H9 (cell line): ENCODE data around the gene PNPO. TPM values are rescaled to one million over a fixed set of nuclear protein-coding genes. Genes with fewer than 3 reads are reported as not detected.

Experiments used
- DNase-seq: peaks from one replicate; pipeline ENCODE4 v3.0.0-alpha.2; 2017
- H2AFZ ChIP-seq: one replicate; pipeline ENCODE4 v1.6.1; 2013; ENCODE audit warnings: mild to moderate bottlenecking, low read length, control low read depth, moderate library complexity
- H2AK5ac ChIP-seq: 2 replicates; pipeline ENCODE4 v1.6.1; 2013; ENCODE audit warnings: low read length, control low read depth, mixed read lengths; ENCODE audit not compliant: insufficient read length
- H2BK120ac ChIP-seq: one replicate; pipeline ENCODE4 v1.6.1; 2013; ENCODE audit warnings: low read depth, mild to moderate bottlenecking, low read length, control low read depth, inconsistent platforms; ENCODE audit not compliant: poor library complexity, severe bottlenecking
- H2BK12ac ChIP-seq: 2 replicates; pipeline ENCODE4 v1.6.1; 2013; ENCODE audit warnings: low read length, control low read depth, mixed read lengths, low read depth; ENCODE audit not compliant: insufficient read length
- H2BK15ac ChIP-seq: 2 replicates; pipeline ENCODE4 v1.6.1; 2013; ENCODE audit warnings: low read depth, low read length, control low read depth
- H2BK20ac ChIP-seq: one replicate; pipeline ENCODE4 v1.6.1; 2013; ENCODE audit warnings: low read depth, mild to moderate bottlenecking, low read length, control low read depth, inconsistent platforms; ENCODE audit not compliant: poor library complexity, severe bottlenecking
- H2BK5ac ChIP-seq: 2 replicates; pipeline ENCODE4 v1.6.1; 2013; ENCODE audit warnings: low read length, control low read depth, mixed read lengths; ENCODE audit not compliant: insufficient read length
- H3K14ac ChIP-seq: 2 replicates; pipeline ENCODE4 v1.6.1; 2013; ENCODE audit warnings: low read length, control low read depth; ENCODE audit not compliant: insufficient read depth
- H3K18ac ChIP-seq: 2 replicates; pipeline ENCODE4 v1.6.1; 2013; ENCODE audit warnings: low read depth, mild to moderate bottlenecking, mixed read lengths, low read length, control low read depth; ENCODE audit not compliant: insufficient read length
- H3K23ac ChIP-seq: 2 replicates; pipeline ENCODE4 v1.6.1; 2013; ENCODE audit warnings: low read length, control low read depth, mixed read lengths, low read depth; ENCODE audit not compliant: insufficient read length
- H3K23me2 ChIP-seq: 2 replicates; pipeline ENCODE4 v1.6.1; 2013; ENCODE audit warnings: low read depth, mild to moderate bottlenecking, mixed read lengths, low read length, control low read depth; ENCODE audit not compliant: insufficient read length, poor library complexity, severe bottlenecking
- H3K27ac ChIP-seq: 2 replicates; pipeline ENCODE4 v1.5.1; 2013; ENCODE audit warnings: low read length, control low read depth, mixed read lengths, low read depth; ENCODE audit not compliant: insufficient read length
- H3K27me3 ChIP-seq: 2 replicates; pipeline ENCODE4 v1.6.1; 2013; ENCODE audit warnings: low read length, control low read depth, inconsistent platforms; ENCODE audit not compliant: insufficient read depth
- H3K4ac ChIP-seq: 2 replicates; pipeline ENCODE4 v1.6.1; 2013; ENCODE audit warnings: low read depth, mild to moderate bottlenecking, control low read depth, inconsistent platforms, low read length, moderate library complexity
- H3K4me1 ChIP-seq: 2 replicates; pipeline ENCODE4 v1.6.1; 2013; ENCODE audit warnings: low read length, control low read depth, inconsistent platforms; ENCODE audit not compliant: insufficient read depth
- H3K4me2 ChIP-seq: 2 replicates; pipeline ENCODE4 v1.6.1; 2013; ENCODE audit warnings: low read length, control low read depth, mixed read lengths; ENCODE audit not compliant: insufficient read length, insufficient read depth
- H3K56ac ChIP-seq: 2 replicates; pipeline ENCODE4 v1.6.1; 2013; ENCODE audit warnings: low read depth, mild to moderate bottlenecking, mixed read lengths, low read length, control low read depth; ENCODE audit not compliant: insufficient read length
- H3K79me1 ChIP-seq: 2 replicates; pipeline ENCODE4 v1.6.1; 2013; ENCODE audit warnings: low read depth, mild to moderate bottlenecking, moderate library complexity, low read length, control low read depth, inconsistent platforms; ENCODE audit not compliant: insufficient read depth, poor library complexity, severe bottlenecking
- H3K79me2 ChIP-seq: 2 replicates; pipeline ENCODE4 v1.6.1; 2013; ENCODE audit warnings: low read length, control low read depth, inconsistent platforms; ENCODE audit not compliant: insufficient read depth
- H3K9ac ChIP-seq: 2 replicates; pipeline ENCODE4 v1.6.1; 2013; ENCODE audit warnings: low read length, control low read depth, mixed read lengths; ENCODE audit not compliant: insufficient read length; ENCODE audit errors: extremely low read depth
- H3K9me3 ChIP-seq: one replicate; pipeline ENCODE4 v1.6.1; 2013; ENCODE audit warnings: low read depth, low read length, inconsistent platforms; ENCODE audit not compliant: control insufficient read depth
- H3T11ph ChIP-seq: one replicate; pipeline ENCODE4 v1.6.1; 2013; ENCODE audit warnings: mild to moderate bottlenecking, low read length, control low read depth, inconsistent platforms
- H4K20me1 ChIP-seq: one replicate; pipeline ENCODE4 v1.6.1; 2013; ENCODE audit not compliant: control insufficient read depth, insufficient read length, insufficient read depth
- H4K5ac ChIP-seq: 2 replicates; pipeline ENCODE4 v1.6.1; 2013; ENCODE audit warnings: low read depth, mild to moderate bottlenecking, mixed read lengths, low read length, control low read depth; ENCODE audit not compliant: insufficient read length
- H4K8ac ChIP-seq: replicated peaks from 2 replicates; pipeline ENCODE4 v1.6.1; 2013; ENCODE audit warnings: low read length, control low read depth, mixed read lengths, low read depth; ENCODE audit not compliant: insufficient read length
- H4K91ac ChIP-seq: 2 replicates; pipeline ENCODE4 v1.6.1; 2013; ENCODE audit warnings: low read depth, mild to moderate bottlenecking, moderate library complexity, mixed read lengths, low read length, control low read depth; ENCODE audit not compliant: insufficient read length
- H3K27ac Mint-ChIP-seq, 3 experiments: 2 replicates in 2 of 3; 3 replicates in 1 of 3; pipeline ENCODE4 v1.8.0; 2020 to 2021; ENCODE audit warnings: mixed read lengths in 3 of 3, mild to moderate bottlenecking in 1 of 3, moderate library complexity in 1 of 3
- H3K27me3 Mint-ChIP-seq: 2 replicates; pipeline ENCODE4 v1.8.0; 2021; ENCODE audit warnings: low read depth, mild to moderate bottlenecking, moderate library complexity, mixed read lengths
- H3K36me3 Mint-ChIP-seq, 3 experiments: 2 replicates in 2 of 3; 3 replicates in 1 of 3; pipeline ENCODE4 v1.8.0; 2020 to 2021; ENCODE audit warnings: low read depth in 3 of 3, mixed read lengths in 3 of 3; ENCODE audit not compliant: insufficient read depth in 1 of 3
- H3K4me1 Mint-ChIP-seq, 2 experiments: 2 replicates each; pipeline ENCODE4 v1.8.0; 2020; ENCODE audit warnings: mixed read lengths in 2 of 2
- H3K4me3 Mint-ChIP-seq, 2 experiments: 2 replicates in 1 of 2; 3 replicates in 1 of 2; pipeline ENCODE4 v1.8.0; 2020 to 2021; ENCODE audit warnings: mild to moderate bottlenecking in 2 of 2, mixed read lengths in 2 of 2, moderate library complexity in 1 of 2
- H3K9me3 Mint-ChIP-seq, 2 experiments: 2 replicates in 1 of 2; 3 replicates in 1 of 2; pipeline ENCODE4 v1.8.0; 2020; ENCODE audit warnings: mild to moderate bottlenecking in 2 of 2, mixed read lengths in 2 of 2, moderate library complexity in 1 of 2
- WGBS: extraction: QIAGEN DNeasy Blood & Tissue Kit; methylation state at CpG from one replicate; pipeline ENCODE4 v1.1.7; 2013; ENCODE audit warnings: missing lambda C conversion rate, low lambda C conversion rate, mixed read lengths; ENCODE audit not compliant: insufficient read length; ENCODE audit errors: extremely low coverage; 5-methylcytosine and 5-hydroxymethylcytosine counted together
- total RNA-seq: library from RNA; stranded (reverse); gene quantifications from 2 replicates; pipeline ENCODE4 v1.2.1, GENCODE V29; 2021
- TF ChIP-seq, protein P1 (sequence below): fragments of 200-600 bp; sonication (generic); conservative IDR thresholded peaks from 3 replicates; pipeline ENCODE4 v1.8.0; 2021; ENCODE audit warnings: antibody characterized with exemption, mild to moderate bottlenecking

PNPO gene
- total RNA-seq, 1 experiment from 2014 or later = 6.7 TPM

- Histone ChIP-seq H3K18ac (no peak overlapping the region), H3K9ac (no peak overlapping the region), H2BK5ac (no peak overlapping the region), H3K27ac (no peak overlapping the region), H3K79me2 (no peaks in the 10 kb centered on the region), H2AFZ (no peak overlapping the region), H3K4me1 (no peaks in the 10 kb centered on the region), H4K5ac (no peak overlapping the region), H3T11ph (no peak overlapping the region), H2BK15ac (no peak overlapping the region), H3K27me3 (no peaks in the 10 kb centered on the region), H4K8ac (no peak overlapping the region), H3K4ac (no peak overlapping the region), H3K14ac (no peak overlapping the region), H3K79me1 (no peaks in the 10 kb centered on the region), H4K91ac (no peak overlapping the region), H3K23ac (no peak overlapping the region), H2BK120ac (no peak overlapping the region), H3K56ac (no peak overlapping the region), H2AK5ac (no peak overlapping the region), H4K20me1 (no peaks in the 10 kb centered on the region), H3K4me2 (no peak overlapping the region), H3K9me3 (no peaks in the 10 kb centered on the region), H2BK12ac (no peak overlapping the region), H3K23me2 (no peaks in the 10 kb centered on the region), H2BK20ac (no peak overlapping the region)
- WGBS = no CpG with 5 or more reads among the region's 19 CpGs
- DNase-seq = no peak
- no peaks in the 10 kb centered on the region for H3K9me3 Mint-ChIP-seq
- peaks cover 0 to 23% (median 18%) of the 10 kb centered on the region in 3 experiments; a peak in 5 of 7 replicates for H3K36me3 Mint-ChIP-seq
- H3K4me3 Mint-ChIP-seq = no peak overlapping the region
- TF ChIP-seq, protein P1, sequence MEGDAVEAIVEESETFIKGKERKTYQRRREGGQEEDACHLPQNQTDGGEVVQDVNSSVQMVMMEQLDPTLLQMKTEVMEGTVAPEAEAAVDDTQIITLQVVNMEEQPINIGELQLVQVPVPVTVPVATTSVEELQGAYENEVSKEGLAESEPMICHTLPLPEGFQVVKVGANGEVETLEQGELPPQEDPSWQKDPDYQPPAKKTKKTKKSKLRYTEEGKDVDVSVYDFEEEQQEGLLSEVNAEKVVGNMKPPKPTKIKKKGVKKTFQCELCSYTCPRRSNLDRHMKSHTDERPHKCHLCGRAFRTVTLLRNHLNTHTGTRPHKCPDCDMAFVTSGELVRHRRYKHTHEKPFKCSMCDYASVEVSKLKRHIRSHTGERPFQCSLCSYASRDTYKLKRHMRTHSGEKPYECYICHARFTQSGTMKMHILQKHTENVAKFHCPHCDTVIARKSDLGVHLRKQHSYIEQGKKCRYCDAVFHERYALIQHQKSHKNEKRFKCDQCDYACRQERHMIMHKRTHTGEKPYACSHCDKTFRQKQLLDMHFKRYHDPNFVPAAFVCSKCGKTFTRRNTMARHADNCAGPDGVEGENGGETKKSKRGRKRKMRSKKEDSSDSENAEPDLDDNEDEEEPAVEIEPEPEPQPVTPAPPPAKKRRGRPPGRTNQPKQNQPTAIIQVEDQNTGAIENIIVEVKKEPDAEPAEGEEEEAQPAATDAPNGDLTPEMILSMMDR = no peak
- no peaks in the 10 kb centered on the region; a peak in 1 of 4 replicates for H3K4me1 Mint-ChIP-seq
- no peak overlapping the region for H3K27ac Mint-ChIP-seq
- no peaks in the 10 kb centered on the region for H3K27me3 Mint-ChIP-seq
These were observed 24.7 kb upstream of the PNPO start for GRCh38 chr17:47916489-47917208.
